ENCODE measurements around the gene ZSCAN12.
A peak's percentile ranks its signal among the peaks of the same experiment; 100 is the strongest.

The ZSCAN12 gene

DNA sequence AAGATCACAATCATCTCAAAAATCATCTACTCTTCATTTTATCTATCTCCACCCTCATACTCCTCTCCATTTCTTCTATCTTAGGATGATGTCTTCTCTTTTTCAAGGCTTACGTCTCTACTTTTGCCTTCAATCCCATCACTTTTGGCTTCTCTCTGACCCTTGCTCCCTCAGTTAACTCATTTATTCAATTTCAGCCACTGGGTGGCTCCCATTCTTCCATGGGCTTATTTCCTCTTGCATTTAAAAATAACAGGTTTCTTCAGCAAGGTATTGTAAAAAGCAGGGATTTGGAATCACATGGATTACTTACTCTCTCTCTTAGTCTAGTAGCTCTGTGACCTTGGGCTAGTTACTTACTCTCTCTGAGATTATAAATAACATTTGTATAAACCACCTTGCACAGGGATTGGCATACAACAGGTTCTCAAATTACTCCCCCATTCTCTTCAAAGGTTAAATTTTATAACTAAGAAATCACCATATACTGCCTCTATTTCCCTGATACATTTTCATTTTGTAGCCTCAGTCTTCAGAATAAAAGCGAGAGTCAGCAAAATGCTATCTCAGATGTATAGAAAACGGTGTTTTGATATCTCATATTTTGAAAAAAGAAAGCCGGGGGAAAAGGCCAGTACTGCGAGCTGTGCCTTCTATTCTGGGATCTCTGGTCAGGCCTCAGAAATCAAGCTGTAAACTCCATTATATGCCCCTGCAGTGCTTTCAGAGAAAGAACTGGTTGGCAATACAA, 5.5 kb downstream of the ZSCAN12 start:
- TF ChIP-seq, protein P1, sequence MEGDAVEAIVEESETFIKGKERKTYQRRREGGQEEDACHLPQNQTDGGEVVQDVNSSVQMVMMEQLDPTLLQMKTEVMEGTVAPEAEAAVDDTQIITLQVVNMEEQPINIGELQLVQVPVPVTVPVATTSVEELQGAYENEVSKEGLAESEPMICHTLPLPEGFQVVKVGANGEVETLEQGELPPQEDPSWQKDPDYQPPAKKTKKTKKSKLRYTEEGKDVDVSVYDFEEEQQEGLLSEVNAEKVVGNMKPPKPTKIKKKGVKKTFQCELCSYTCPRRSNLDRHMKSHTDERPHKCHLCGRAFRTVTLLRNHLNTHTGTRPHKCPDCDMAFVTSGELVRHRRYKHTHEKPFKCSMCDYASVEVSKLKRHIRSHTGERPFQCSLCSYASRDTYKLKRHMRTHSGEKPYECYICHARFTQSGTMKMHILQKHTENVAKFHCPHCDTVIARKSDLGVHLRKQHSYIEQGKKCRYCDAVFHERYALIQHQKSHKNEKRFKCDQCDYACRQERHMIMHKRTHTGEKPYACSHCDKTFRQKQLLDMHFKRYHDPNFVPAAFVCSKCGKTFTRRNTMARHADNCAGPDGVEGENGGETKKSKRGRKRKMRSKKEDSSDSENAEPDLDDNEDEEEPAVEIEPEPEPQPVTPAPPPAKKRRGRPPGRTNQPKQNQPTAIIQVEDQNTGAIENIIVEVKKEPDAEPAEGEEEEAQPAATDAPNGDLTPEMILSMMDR (conservative IDR thresholded peaks at IDR 0.05; ENCODE audit: low read depth, low read length): no peak
- H3K36me3 ChIP-seq (ENCODE audit: insufficient read depth): no peaks in the 10 kb centered on the region
- H3K27ac ChIP-seq: no peak overlapping the region
- no peak overlapping the region for H3K4me3 ChIP-seq (IDR thresholded peaks at IDR 0.05; ENCODE audit: insufficient read depth, low read depth, low read length)
- no peaks in the 10 kb centered on the region for H3K79me2 ChIP-seq (ENCODE audit: insufficient read depth, low read depth)
- no peaks in the 10 kb centered on the region for H3K27me3 ChIP-seq (ENCODE audit: insufficient read depth, low read depth)
- H3K9ac ChIP-seq: no peak overlapping the region
- H3K4me1 ChIP-seq (ENCODE audit: low read depth, poor library complexity, severe bottlenecking): no peaks in the 10 kb centered on the region
- H3K4me2 ChIP-seq: no peak overlapping the region
- no peak overlapping the region for H2AFZ ChIP-seq (ENCODE audit: low read depth)
- no peaks in the 10 kb centered on the region for H4K20me1 ChIP-seq (ENCODE audit: insufficient read depth)

DNA sequence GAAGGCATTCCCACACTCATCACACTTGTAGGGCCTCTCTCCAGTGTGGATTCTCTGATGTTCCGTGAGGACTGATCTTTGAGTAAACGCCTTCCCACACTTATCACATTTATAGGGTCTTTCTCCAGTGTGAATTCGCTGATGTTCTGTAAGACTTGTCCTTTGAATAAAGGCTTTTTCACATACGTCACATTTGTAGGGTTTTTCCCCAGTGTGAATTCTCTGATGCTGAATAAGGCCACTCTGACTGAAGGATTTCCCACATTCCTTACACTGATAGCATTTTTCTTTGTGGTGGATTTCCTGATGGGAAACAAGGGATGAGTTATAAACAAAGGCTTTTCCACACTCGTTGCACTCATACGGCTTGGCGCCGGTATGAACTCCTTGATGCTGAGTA, 8.9 kb downstream of the ZSCAN12 start:
- Histone ChIP-seq H2AFZ (ENCODE audit: low read depth) (no peak overlapping the region), H3K4me3 (IDR thresholded peaks at IDR 0.05; ENCODE audit: insufficient read depth, low read depth, low read length) (no peak overlapping the region), H3K36me3 (ENCODE audit: insufficient read depth) (no peaks in the 10 kb centered on the region), H3K4me1 (ENCODE audit: low read depth, poor library complexity, severe bottlenecking) (no peaks in the 10 kb centered on the region), H3K4me2 (no peak overlapping the region), H3K27ac (no peak overlapping the region), H3K79me2 (ENCODE audit: insufficient read depth, low read depth) (no peaks in the 10 kb centered on the region), H4K20me1 (ENCODE audit: insufficient read depth) (no peaks in the 10 kb centered on the region), H3K9ac (no peak overlapping the region), H3K27me3 (ENCODE audit: insufficient read depth, low read depth) (no peaks in the 10 kb centered on the region)
- TF ChIP-seq, protein P1 (conservative IDR thresholded peaks at IDR 0.05; ENCODE audit: low read depth, low read length): no peak

DNA sequence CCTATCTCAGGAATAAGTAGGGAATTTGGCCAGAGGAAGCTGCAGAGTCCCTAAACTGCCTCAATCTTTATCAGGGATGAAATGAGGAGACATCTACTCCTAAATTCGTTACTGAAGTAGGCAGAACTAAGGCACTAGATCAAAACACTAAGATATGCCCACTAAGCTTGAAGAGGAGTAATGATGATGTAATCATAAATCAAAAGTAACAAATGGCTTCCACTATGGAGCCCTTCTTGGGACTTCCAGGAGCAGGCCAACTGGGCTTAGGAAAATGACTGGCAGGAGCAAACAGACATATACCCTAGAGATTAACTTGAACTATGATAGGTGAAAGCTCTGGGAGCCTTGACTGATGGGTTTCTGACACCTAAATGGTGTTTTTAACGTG, 15.4 kb downstream of the ZSCAN12 start:
- Histone ChIP-seq H3K79me2 (ENCODE audit: insufficient read depth, low read depth) (no peaks in the 10 kb centered on the region), H3K9ac (no peak overlapping the region), H3K4me1 (ENCODE audit: low read depth, poor library complexity, severe bottlenecking) (no peaks in the 10 kb centered on the region), H3K4me3 (IDR thresholded peaks at IDR 0.05; ENCODE audit: insufficient read depth, low read depth, low read length) (no peak overlapping the region), H3K4me2 (no peak overlapping the region), H2AFZ (ENCODE audit: low read depth) (peak overlapping the region; percentile 42; the same call in 1 of the 2 replicates), H3K27ac (no peak overlapping the region), H3K36me3 (ENCODE audit: insufficient read depth) (no peaks in the 10 kb centered on the region), H4K20me1 (ENCODE audit: insufficient read depth) (no peaks in the 10 kb centered on the region), H3K27me3 (ENCODE audit: insufficient read depth, low read depth) (no peaks in the 10 kb centered on the region)
- TF ChIP-seq, protein P1 (conservative IDR thresholded peaks at IDR 0.05; ENCODE audit: low read depth, low read length): no peak

DNA sequence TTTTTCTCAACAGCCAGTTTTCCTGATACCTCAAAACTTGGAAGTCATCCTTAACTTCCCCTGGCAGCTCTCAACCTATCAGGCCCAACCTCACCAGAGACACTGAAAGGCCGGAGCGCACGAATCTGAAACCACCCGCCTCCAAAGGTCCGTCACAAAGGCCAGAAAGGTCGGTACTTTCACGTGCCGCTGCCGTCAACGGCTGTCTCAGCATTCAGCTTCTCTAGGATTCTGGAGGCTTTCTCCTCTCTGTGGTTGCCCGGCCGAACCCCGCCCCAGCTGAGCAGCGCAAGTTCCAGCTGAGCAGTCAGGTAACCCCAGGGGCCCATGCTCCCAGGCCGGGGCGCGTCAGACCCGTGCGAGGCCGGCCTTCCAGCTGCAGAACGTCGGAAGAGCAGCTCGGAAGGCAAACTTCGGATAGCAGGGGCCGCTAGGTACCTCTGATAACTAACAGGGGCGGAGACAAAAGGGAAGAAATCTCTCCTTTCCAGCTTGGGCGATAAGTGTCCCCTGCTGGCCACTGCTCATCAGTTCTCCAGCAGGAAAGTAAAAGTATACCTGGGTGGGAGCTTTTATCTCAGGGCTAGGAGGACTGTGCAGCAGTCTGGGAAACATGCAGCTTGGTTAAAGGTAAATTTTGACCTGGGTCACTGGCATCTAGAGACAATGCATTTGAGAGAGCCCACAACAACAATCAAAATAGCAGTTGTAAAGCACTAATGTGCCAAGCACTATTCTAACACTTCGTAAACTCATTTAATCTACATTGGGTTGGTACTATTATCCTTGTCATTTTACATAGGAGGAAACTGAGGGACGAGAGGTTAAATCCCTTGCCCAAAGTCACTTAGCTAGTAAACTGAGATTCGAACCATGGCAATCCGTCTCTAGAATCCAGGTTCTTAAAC, 16.1 kb downstream of the ZSCAN12 start:
- H2AFZ ChIP-seq (ENCODE audit: low read depth): peak overlapping the region; percentile 42; the same call in 1 of the 2 replicates
- no peaks in the 10 kb centered on the region for H3K27me3 ChIP-seq (ENCODE audit: insufficient read depth, low read depth)
- H3K79me2 ChIP-seq (ENCODE audit: insufficient read depth, low read depth): no peaks in the 10 kb centered on the region
- H3K4me2 ChIP-seq: peak overlapping the region; percentile 17; the same call in 1 of the 2 replicates
- no peaks in the 10 kb centered on the region for H3K4me1 ChIP-seq (ENCODE audit: low read depth, poor library complexity, severe bottlenecking)
- no peaks in the 10 kb centered on the region for H3K36me3 ChIP-seq (ENCODE audit: insufficient read depth)
- H4K20me1 ChIP-seq (ENCODE audit: insufficient read depth): no peaks in the 10 kb centered on the region
- no peak overlapping the region; the same call in 1 of the 2 replicates for H3K27ac ChIP-seq
- H3K4me3 ChIP-seq (IDR thresholded peaks at IDR 0.05; ENCODE audit: insufficient read depth, low read depth, low read length): no peak overlapping the region
- no peak overlapping the region for H3K9ac ChIP-seq
- TF ChIP-seq, protein P1 (conservative IDR thresholded peaks at IDR 0.05; ENCODE audit: low read depth, low read length): 0 out of 2 replicates have a peak, but pooled peaks have one; percentile 17

Measured in KMS-11 (cell line).